Stimulated activated naive CD4-positive, alpha-beta T cell treated with Interleukin-2 at 50 U/mL for 16 hours (primary cell): ENCODE results near the gene PPP3R1.

ENCODE experiments used
- DNase-seq: peaks from one replicate; lab custom pipeline; 2025; lab: John Stamatoyannopoulos, UW

PPP3R1 gene

DNA sequence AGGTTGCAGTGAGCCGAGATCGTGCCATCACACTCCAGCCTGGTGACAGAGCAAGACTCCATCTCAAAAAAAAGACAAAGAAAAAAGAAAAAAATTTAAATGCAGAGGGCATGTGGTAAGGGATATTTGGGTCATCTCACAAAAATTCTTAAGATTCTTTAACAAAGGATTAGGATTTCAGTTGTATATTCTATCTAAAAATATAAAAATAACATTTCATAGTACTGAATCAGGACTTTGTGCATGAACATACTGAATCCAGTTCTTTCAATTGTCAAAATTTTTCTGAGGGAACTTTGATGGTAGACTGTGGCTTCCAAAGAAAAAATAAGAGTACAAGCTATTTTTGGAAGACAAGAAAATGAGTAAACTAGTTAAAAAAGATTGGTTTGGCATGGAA lies 6.5 kb upstream of the PPP3R1 start:
- DNase-seq = no peak

DNA sequence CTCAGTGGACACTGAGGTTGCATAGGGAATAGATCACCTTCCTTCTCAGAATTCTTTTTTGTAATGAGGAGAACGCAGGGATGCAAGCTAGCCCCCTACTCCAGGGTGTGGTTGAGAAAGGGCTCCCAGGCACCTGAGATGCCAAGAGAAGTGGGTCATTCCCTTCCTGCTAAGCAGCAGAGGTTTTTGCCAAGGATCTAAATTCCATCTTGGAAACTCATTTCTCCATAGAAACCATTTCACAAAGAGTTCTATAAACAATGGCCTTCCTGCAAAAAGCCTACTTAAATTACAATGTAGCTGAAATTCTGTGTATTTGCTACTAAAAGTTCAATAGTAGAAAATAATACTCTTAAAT lies 3.7 kb upstream of the PPP3R1 start:
- no peak for DNase-seq

DNA sequence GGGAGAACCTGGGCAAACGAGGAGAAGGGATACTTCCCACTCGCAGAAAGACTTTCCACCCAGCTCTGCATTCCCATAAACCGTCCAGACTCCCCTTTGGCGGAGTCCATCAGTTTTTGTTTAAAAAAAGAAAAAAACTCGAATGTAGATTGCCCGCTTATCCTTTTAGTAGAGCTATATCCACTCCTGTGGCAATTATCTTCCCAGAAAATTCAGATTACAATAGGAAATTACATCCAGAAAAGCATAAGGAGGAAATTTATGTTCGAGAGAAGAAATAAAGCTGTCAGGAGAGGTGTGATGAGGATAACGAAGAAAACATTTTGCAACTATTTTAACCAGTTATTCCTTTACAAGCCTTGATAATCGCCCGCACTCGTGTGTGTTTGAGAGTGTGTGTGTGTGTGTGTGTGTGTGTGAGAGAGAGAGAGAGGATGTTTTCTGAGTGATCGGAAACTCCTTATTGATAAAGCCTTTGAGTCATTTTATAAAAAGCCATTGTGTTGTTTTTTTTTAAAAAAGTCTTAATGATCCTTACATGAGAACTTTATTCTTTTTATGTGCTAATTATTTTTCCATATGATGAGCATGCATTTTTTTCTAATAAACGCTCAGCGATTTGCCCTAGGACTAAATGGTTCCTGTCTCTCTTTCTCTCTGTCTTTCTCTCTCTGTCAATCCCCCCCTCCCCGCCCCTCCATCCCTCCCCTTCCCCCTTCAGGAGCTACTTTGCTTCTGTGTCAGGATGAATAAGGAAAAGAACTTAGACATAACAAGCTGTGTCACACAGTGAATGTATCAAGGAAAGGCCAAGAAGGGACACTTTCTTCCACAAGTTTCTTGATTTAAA lies 1.1 kb upstream of the PPP3R1 start:
- peak; percentile 28 for DNase-seq

DNA sequence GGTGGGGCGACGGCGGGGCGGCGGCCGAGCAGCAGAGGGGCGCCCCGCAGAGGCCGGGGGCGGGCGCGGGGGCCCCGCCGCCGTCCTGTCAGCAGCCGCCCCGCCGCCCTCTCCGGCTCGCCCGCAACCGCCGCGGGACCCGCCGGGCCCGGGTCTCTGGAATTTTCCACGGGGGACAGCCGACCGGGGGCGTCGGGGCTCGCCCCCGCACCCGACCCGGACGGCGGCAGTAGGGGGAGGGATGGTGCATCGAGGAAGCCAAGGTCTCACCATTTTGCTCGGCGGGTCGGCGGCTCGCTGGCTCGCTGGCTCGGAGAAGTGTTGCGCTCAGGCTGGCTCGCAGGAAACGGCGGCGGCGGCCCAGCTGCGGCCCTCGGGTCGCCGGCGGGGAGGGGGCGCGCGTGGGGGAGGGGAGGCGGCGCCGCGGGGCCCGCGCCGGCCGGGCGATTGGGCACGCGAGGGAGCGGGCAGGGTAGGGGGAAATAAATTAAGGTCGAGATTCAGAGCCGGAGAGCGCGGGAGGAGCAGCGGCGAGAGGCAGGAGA lies 405 bp downstream of the PPP3R1 start:
- DNase-seq = peak; percentile 42

DNA sequence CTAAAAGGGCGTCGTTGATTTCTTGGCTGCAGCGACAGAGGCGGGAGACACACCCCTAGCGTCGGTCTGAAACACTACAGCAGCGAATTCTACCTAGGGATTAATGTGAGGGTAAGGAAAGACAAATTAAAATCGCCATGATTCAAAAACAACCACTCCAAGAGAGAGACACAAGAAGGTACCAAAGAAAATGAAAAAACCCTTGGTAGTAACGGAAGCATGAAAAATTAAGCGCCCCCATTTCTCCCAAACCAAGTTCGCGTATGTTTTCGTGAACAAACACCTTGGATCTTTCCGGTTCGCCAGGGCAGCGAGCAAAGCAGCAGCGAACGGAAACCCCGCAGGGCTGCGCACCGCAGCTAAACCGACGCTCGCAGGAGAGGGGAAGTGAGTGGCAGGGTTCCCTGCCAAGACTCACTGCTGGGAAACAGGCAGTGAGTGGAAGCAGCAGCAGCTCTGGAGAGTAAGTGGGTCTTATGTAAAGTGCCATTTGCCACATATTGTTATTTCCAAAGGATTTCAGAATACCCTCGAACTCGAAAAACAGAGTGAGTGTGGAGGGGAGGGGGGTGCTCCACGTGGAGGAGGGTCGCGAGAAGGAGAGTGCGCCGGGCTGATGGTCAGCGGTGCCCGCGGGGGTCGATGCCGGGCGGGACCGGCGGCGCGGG lies 1.0 kb downstream of the PPP3R1 start:
- peak; percentile 69 for DNase-seq

DNA sequence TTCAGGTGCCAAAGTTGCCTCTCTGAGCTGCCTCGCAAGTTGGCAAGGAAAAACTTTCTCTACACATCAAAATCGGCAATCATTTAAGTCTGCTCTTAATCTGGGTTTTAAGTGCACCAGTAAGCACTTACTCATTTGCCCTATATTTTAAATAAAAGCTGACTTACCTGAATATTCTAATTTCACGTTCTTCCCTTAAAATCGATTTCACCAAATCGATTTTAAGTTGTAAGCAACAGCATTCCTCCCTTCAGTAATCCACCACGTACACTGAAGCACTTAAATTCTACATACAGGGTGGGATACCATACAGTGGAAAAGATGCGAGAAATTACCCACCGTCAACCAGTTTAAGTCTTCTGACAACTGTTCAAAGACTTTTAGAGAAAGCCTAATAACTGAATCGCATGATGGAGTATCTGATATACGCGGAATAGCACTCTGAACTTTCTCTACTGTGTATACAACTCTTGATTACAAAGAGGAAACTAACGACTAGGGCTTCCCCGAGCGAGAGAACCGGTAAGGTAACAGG lies 1.6 kb downstream of the PPP3R1 start:
- no peak for DNase-seq

DNA sequence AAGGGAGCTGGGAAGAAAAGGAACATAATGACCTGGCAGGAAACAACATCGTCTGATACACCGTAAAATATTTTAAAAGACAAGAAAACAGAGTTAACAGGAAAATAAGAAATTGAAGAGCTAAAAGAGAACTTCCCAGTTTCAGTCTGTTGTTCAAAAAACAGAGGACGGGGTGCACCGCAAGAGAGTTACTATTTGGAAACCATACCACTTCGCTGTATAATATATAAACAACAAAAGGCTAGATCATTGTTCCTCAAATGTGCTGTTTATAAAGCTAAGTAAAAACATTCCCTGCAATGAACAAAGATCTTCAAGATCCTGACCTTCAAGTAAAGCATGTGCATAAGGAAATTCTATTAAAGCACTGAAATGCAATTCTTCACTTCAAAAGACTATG lies 2.1 kb downstream of the PPP3R1 start:
- DNase-seq = no peak

DNA sequence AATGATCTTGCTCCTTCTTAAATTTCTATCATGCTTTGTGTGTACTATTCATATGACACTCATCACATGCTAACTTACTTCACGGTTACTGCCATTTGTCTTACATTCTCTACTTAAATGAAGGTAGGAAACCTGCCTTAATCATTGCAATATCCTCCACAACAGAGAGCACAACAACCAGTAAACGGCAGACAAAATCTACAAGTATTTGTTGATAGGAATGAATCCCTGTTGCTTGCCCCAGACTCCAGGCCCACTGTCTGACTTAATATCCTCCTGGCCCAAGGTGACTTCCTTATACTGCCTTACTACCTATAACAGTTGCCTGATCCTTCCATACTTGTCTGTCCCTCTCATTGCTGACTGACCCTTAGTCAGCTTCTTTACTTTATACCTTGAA lies 3.5 kb downstream of the PPP3R1 start:
- no peak for DNase-seq

DNA sequence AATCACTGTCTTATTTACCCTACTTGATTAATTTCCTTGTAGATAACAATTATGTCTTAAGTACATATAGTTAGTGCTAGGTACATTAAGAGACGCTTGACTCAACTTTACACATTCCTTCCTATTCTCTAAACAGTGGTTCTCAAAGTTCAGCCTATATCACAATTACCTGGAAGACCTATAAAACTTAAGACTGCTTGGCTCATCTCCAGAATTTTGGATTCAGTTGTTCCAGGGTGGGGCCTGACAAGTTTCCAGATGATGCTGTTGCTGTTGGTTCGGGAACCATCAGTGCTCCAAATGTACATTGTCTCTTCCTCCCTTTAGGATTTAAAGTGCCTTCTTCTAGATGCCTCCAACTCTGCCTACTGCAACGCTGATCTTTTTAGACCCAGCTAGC lies 4.0 kb downstream of the PPP3R1 start:
- no peak for DNase-seq

DNA sequence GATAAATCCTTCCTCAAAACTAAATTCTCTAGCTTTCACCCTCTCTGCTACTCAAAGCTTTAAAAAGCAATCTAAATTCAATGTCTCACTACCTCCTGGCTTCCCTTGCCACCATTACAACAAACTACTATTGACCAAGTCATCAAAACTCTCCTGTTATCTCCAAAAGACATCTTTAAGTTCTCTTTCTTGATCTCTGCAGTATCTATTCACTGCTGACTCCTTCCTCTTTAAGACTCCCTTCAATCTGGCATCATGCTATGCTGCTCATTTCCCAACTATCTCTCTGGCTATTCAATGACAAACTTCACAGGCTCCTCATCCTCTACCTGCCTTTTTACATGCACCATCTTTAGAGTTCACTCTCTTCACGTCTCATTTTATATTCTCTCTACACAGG lies 5.9 kb downstream of the PPP3R1 start:
- DNase-seq = no peak

DNA sequence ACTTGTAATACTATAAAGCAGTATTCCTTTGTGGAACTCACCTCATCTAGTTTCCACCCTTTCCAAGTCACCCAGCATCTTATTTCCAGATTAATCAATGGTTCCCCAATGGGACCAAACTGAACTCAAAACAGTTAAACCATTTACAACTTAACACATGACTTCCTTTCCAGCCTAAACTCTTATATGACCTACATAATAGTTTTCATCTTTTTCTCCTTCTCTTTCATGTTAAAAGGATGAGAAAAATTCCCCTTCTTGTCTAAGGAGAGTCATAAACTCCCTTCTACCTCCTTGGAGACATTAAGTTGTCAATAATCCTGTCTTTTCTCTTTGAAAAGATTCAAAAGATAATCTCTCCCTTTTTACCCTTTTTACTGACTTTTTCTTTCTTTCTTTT lies 6.7 kb downstream of the PPP3R1 start:
- no peak for DNase-seq

DNA sequence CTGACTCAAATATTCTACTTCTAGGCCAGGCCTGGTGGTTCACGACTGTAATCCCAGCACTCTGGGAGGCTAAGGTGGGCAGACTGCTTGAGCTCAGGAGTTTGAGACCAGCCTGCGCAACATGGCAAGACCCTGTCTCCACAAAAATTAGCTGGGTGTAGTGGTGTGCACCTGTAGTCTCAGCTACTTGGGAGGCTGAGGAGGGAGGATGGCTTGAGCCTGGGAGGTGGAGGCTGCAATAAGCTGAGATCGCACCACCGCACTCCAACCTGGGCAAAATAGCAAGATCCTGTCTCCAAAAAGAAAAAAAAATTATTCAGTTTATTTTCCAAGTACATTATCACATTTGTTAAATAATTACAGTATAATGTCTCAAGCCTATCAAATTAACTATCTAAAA lies 7.3 kb downstream of the PPP3R1 start:
- no peak for DNase-seq

DNA sequence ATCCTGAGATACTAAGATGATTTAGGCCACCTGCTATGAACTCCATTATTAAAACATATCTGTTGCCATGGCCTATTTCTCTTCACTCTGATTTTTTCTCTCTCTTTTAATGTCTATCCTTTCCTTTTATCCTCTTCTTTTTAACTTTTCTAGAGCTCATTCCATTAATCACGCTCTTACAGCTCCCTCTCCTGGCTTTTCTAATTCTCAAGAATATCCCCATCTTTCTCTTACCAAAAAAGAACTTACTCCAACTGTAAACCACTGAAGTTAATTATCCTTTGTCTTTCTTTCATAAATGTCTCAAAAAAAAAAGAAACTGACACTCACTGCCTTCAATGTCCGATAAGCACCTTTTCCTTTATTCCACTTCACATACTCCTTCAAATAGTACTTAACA lies 7.9 kb downstream of the PPP3R1 start:
- no peak for DNase-seq

DNA sequence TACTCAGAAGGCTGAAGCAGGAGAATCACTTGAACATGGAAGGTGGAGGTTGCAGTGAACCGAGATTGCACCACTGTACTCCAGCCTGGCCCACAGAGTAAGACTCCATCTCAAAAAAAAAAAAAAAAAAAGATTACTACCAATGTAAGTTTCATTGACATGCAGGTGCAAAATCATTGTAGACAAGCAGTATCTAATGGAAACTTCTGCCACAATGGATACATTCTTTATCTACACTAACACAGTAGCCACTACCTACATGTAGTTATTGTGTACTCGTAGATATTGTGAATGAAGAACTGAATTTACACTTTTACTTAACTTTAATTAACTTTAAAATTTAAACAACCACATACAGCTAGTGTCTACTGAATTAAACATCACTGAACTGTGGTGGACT lies 10.6 kb downstream of the PPP3R1 start:
- no peak for DNase-seq

DNA sequence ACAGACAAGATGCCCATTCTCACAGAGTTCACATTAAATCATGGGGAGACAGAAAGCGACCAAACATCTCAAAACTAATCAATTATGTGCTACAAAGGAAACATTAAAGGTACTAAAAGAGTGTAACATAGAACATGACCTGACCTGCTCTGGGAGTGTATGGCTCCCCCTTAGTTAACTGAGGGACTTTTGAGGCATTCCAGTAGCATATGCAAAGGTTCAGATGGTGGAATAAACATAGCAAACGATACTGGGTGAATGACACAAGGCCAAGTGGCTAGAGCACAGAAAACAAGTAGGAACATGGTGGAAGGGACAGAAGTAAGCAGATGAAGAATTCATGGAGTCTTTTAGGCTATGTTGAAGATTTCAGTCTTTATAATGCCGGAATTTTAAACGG lies 11.9 kb downstream of the PPP3R1 start:
- DNase-seq = no peak

DNA sequence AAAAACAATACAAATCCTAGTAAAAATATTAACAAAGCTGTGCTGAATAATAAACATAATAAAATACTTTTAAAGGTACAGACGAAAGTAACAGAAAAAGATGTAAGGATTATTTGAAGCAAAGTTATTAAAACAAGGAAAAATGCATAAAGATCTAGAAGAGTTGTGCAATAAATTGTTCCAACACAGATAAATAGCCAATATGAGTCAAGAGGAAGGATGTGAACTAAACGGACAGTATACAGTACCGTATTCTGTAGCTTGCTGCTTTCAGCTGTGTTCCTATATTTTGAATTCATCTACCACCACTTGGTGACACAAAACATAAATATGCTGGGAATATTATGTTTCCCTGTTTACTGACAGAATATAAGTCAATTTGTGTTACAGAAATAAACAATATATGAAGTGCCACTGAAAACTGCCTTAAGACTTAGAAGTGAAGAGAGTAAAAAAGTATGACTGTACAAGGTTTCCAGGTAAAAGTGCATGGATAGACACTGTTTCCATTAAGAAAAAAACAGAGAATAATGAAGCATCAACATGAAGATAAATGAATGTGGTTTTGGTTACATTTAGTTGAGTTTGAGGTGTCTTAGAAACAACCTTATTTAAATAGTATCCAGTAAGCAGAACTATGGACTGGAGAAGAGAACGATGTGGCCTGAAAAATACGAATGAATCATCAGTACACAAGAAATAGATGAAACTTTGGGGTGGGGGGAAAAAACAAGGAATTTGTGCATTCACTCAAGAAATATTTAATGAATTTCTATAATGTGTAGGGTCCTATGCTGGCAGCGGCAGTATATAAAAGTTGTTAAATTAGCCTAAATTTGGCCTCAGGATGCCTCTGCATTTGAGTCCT lies 13.1 kb downstream of the PPP3R1 start:
- DNase-seq = no peak

DNA sequence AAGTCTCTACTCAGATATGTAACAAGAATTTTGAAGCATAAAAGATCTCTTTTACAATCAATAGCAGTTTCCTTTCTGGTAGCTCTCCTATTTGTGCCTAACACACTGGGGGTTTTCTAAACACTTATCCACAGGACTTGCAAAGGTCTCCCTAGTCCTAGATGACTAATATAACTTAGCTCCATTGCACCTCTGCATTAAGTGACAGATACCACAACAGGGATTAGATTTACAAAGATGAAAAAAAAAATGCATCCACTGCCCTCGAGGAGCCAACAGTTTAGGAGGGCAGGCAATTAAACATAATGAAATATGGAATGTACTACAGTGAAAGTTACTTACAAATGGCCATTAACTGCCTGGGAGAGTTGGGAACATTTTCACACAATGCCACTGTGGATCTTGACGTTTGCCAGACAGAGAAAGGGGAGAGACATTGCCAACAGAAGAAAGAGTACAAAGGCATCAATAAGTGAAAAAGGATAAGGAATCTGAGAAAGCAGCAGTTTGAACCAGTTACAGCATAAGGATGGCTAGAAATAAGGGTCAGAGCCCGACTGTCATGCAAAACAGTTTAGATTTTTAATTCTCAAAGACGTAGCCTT lies 14.3 kb downstream of the PPP3R1 start:
- DNase-seq = no peak

DNA sequence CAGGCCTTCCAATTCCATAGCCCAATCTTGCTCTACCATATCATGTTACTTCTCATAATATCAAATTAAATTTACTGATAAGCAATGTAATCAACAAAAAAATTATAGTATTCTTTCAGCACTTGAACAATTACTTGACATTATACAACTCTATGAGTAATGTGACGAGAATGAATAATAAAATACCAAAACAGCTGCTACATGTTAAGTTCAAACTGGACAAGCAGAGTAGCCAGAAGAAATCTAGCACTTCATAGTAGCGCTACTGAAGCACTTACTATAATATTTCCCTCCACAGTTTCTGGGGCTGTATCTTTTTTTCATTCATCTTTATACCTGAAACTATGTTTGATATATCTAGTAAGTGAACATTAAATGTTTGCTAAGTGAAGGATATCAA lies 14.9 kb downstream of the PPP3R1 start:
- DNase-seq = no peak

DNA sequence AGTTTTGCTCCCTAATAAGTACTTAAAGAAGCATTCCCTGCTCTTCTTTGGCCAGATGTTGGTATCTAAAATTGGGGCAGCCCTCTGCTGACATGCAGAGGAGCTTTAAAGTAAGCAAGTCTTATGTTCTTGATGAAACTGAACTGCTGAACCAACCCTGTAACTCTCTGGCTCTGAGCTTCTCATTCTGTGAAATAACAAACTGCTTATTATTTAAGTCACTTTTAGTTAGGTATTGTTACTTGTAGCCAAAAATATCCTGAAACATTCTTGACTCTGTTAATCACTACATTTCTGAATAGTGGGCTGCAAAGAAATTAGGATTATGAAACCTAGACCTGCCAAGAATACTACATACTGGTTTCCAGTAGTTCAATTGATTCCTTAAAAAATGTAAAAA lies 15.5 kb downstream of the PPP3R1 start:
- DNase-seq = no peak

DNA sequence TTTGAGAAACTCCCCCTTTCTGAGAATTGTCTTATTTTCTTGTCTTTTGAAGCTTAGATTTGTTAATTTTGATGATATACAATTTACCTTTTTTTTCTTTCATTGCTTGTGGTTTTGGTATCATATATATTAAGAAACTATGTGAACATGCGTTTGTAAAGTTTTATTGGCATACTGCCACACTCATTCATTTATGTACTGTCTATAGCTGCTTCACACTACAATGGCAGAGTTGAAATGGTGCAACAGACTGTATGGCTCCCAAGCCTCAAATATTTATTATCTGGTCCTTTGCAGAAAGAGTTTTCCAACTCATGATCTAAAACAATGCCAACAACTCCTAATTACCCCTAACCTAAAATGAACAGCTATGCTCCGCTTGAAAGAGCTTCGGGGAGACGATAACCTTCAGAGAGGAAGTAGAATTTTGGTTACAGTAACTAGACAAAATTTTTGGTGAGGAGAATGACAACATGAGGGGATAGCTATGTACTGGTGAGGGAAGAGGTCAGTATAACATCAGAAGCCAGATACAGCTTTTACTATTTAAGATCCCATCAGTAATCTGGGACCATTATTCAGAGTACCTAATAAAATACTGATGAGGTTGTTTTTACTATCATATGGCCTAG lies 16.1 kb downstream of the PPP3R1 start:
- no peak for DNase-seq

DNA sequence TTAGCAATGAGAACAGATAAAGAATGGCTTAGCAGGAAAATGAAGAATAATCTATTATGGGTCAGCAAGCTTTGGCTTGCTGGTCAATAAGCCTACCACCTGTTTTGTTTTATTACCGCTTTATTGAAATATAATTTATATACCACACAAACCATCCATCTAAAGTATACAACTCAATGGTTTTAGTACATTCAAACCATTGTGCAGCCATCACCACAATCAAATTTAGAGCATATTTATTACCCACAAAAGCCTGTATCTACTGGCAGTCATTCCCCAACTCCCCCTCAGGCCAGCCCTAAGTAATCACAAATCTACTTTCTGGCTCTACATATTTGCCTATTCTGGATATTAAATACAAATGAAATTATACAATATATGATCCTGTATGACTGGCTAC lies 17.2 kb downstream of the PPP3R1 start:
- DNase-seq = no peak
